ENCODE results near the gene KLHL21. TPM values are rescaled to one million over a fixed set of nuclear protein-coding genes. Genes with fewer than 3 reads are reported as not detected.

Gene KLHL21
- total and polyA plus RNA-seq, 11 donors = 28.6 to 179 (median 65.4) TPM

GRCh38 chr1:6630027-6630426 lies 27.4 kb upstream of the KLHL21 start:
- ATAC-seq = no peak

GRCh38 chr1:6628971-6629479 lies 26.4 kb upstream of the KLHL21 start:
- Histone ChIP-seq H3K27me3 (no peaks in the 10 kb centered on the region), H3K4me1 (peaks cover 3 to 28% (median 18%) of the 10 kb centered on the region in 12 donors), H3K4me3 (no peak overlapping the region), H3K9me3 (no peaks in the 10 kb centered on the region), H3K27ac (no peak overlapping the region), H3K36me3 (peaks cover 0 to 69% (median 61%) of the 10 kb centered on the region in 9 donors)
- 85 to 94% (median 90%) methylated on average over 12 of the region's 12 CpGs for WGBS, 4 donors
- no peak for TF ChIP-seq CTCF (IDR thresholded peaks at IDR 0.05)
- TF ChIP-seq POLR2A (IDR thresholded peaks at IDR 0.05) = no peak
- no peak for ATAC-seq
- no peak for DNase-seq
- intact Hi-C loops (cut with DNase I) = loop anchor here in 1 of 10 donors (10.0 kb wide), 1 partner anchor 134 kb away; the partner anchor contains the start of gene PLEKHG5

More at GRCh38 chr1:6630027-6630426, 27.4 kb upstream of the KLHL21 start:
- no peaks in the 10 kb centered on the region for H3K27me3 ChIP-seq
- H3K27ac ChIP-seq = no peak overlapping the region
- WGBS, 4 donors = 89 to 93% (median 91%) methylated on average over 8 of the region's 8 CpGs
- DNase-seq = no peak
- no peak overlapping the region for H3K4me3 ChIP-seq
- H3K9me3 ChIP-seq = no peaks in the 10 kb centered on the region
- intact Hi-C loops (cut with DNase I) = loop anchor here in 2 of 10 donors (5.0 to 10.0 kb wide), 2 partner anchors 73 to 145 kb away; partner anchors contain the start of gene TAS1R1 (in 1 of the 2)
- peaks cover 0 to 77% (median 71%) of the 10 kb centered on the region in 9 donors for H3K36me3 ChIP-seq
- H3K4me1 ChIP-seq = peaks cover 0 to 26% (median 11%) of the 10 kb centered on the region in 12 donors
- TF ChIP-seq POLR2A (IDR thresholded peaks at IDR 0.05) (no peak), CTCF (IDR thresholded peaks at IDR 0.05) (no peak)

DNA sequence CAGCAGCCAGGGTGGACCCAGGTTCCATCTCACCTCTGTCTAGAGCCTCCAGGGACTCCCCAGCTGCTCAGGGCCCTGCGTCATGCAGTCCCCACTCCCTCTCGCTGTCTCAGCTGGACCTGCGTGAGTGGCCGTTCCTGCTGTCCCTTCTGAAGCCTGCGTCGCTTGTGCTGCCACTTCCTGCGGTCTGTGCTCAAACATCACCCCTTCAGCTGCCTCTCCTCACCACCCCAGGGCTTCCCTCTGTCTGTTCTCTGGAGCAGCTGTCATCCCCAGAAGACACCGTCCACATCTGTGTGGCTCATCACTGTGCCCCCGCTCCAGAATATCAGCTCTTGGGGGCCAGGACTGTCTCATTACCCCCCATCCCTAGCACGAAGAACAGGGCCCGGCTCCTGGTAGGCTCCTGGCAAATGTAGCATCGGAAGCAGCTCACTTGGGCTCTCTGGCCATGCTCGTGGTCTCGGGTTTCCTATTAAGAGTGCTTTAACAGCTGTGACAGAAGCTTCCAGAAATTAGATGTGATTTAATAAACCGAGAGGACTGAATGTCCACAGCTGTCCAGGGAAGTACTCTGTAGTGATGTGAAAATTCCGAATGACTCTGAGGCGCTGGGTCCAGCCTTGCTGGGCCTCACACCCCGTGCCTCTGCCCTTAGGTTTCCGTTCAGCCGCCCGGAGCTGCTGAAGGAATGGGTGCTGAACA lies 25.3 kb upstream of the KLHL21 start:
- DNase-seq = no peak
- intact Hi-C loops (cut with DNase I) = loop anchor here in 1 of 10 donors (10.0 kb wide), 1 partner anchor 133 kb away; the partner anchor contains the start of gene PLEKHG5
- peaks cover 3 to 28% (median 18%) of the 10 kb centered on the region in 12 donors for H3K4me1 ChIP-seq

More for the DNA sequence above, 25.3 kb upstream of the KLHL21 start:
- TF ChIP-seq POLR2A (IDR thresholded peaks at IDR 0.05) (no peak), CTCF (IDR thresholded peaks at IDR 0.05) (no peak)
- ATAC-seq = no peak
- Histone ChIP-seq H3K4me3 (no peak overlapping the region), H3K27me3 (no peaks in the 10 kb centered on the region), H3K27ac (no peak overlapping the region), H3K9me3 (no peaks in the 10 kb centered on the region), H3K36me3 (peaks cover 0 to 67% (median 55%) of the 10 kb centered on the region in 9 donors)
- 90 to 96% (median 93%) methylated on average over 19 to 21 of the region's 21 CpGs for WGBS, 4 donors

All from heart left ventricle (tissue), 16 donors.